Gastroesophageal sphincter (tissue), 4 donors: Measurements from ENCODE around the gene DDIT4. TPM values are rescaled to one million over a fixed set of nuclear protein-coding genes. Genes with fewer than 3 reads are reported as not detected.

Source experiments
- ATAC-seq: fragments of 150-250 bp; one replicate; pipeline ENCODE4 v1.9.1; 2016; ENCODE audit warnings: mild to moderate bottlenecking, moderate library complexity
- H3K27ac ChIP-seq, 4 donors: fragments of 200-600 bp; sonication (generic) in 3 of 4; 1 replicate in 3 of 4; 2 replicates in 1 of 4; pipeline ENCODE4 v1.5.1; 2016 to 2019
- H3K27me3 ChIP-seq: fragments of 200-600 bp; sonication (generic); one replicate; pipeline ENCODE4 v1.5.1; 2019
- H3K36me3 ChIP-seq, 2 donors: fragments of 200-600 bp; sonication (generic); one replicate each; pipeline ENCODE4 v1.5.1; 2019; ENCODE audit warnings: control low read depth in 1 of 2
- H3K4me1 ChIP-seq, 3 donors: fragments of 200-600 bp; sonication (generic); 1 replicate in 2 of 3; 2 replicates in 1 of 3; pipeline ENCODE4 v1.5.1; 2016 to 2019; ENCODE audit warnings: control low read depth in 2 of 3
- H3K4me3 ChIP-seq, 2 donors: fragments of 200-600 bp; sonication (generic); one replicate each; pipeline ENCODE4 v1.5.1; 2019; ENCODE audit warnings: mild to moderate bottlenecking in 1 of 2, moderate library complexity in 1 of 2
- H3K9me3 ChIP-seq, 3 donors: fragments of 200-600 bp; sonication (generic); one replicate each; pipeline ENCODE4 v1.5.1; 2017 to 2019; ENCODE audit warnings: control low read depth in 2 of 3
- EP300 ChIP-seq: sonication (generic); formaldehyde crosslinking; IDR thresholded peaks from one replicate; pipeline ENCODE4 v1.6.1; 2017; ENCODE audit warnings: antibody characterized with exemption, mild to moderate bottlenecking
- POLR2A ChIP-seq, 2 donors: fragments of 450-650 bp; IDR thresholded peaks; one replicate each; pipeline ENCODE4 v1.6.1; 2017; ENCODE audit warnings: antibody characterized with exemption in 2 of 2, mild to moderate bottlenecking in 2 of 2, moderate library complexity in 1 of 2
- POLR2AphosphoS5 ChIP-seq: sonication (generic); formaldehyde crosslinking; IDR thresholded peaks from one replicate; pipeline ENCODE4 v1.6.1; 2017; ENCODE audit warnings: antibody characterized with exemption
- WGBS, 2 donors: methylation state at CpG; one replicate each; pipeline ENCODE4 v1.1.5; 2018; ENCODE audit warnings: low coverage in 1 of 2; 5-methylcytosine and 5-hydroxymethylcytosine counted together
- total RNA-seq, 4 donors: library from RNA; depleted of rRNA; stranded (reverse); fragments of >200 nt; gene quantifications; one replicate each; pipeline ENCODE4 v1.1.0, GENCODE V29; 2016
- TF ChIP-seq, protein P1 (sequence below), 4 experiments: fragments of 200-600 bp in 2 of 4; fragments of 450-650 bp in 2 of 4; sonication (generic) in 1 of 4; IDR thresholded peaks; one replicate each; pipeline ENCODE4 v1.5.1; 2017 to 2019; ENCODE audit warnings: antibody characterized with exemption in 4 of 4, mild to moderate bottlenecking in 2 of 4, moderate library complexity in 2 of 4

DDIT4 gene
- total RNA-seq, 4 donors from 2014 or later: 129 to 189 (median 133) TPM

DNA sequence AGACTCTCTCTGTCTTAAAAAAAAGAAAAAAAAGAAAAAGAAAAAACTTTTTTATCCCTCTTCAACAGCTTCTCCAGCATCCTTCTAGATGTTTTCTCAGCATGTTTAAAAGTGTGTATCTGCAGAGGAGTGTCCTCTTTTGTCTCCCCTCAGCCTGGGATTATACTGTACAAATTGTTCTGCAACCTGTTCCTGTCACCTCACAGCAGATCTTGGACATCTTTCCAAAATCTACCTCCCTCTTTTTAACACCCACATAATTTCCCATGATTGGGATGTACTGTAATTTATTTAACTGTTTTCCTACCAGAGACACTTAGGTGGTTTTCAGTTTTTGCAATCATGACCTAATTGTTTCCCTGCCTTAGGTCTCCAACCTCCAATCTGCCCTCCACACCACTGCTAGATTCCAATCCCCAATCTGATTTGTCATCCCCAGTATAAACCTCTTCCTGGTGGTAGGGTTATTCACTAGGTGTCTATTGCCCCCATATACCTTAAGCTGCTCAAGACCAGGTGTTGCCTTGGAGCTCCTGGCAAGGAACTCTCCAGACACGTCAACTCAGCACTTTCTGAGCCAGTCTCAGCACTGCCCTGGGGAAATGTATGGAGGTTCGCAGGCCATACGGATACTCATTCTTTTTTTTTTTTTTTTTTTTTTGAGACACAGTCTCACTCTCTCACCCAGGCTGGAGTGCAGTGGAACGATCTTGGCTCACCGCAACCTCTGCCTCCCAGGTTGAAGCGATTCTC, 17.6 kb upstream of the DDIT4 start:
- TF ChIP-seq POLR2A (IDR thresholded peaks at IDR 0.05) (no peak), EP300 (no peak), POLR2AphosphoS5 (peak; percentile 31)
- TF ChIP-seq, protein P1, sequence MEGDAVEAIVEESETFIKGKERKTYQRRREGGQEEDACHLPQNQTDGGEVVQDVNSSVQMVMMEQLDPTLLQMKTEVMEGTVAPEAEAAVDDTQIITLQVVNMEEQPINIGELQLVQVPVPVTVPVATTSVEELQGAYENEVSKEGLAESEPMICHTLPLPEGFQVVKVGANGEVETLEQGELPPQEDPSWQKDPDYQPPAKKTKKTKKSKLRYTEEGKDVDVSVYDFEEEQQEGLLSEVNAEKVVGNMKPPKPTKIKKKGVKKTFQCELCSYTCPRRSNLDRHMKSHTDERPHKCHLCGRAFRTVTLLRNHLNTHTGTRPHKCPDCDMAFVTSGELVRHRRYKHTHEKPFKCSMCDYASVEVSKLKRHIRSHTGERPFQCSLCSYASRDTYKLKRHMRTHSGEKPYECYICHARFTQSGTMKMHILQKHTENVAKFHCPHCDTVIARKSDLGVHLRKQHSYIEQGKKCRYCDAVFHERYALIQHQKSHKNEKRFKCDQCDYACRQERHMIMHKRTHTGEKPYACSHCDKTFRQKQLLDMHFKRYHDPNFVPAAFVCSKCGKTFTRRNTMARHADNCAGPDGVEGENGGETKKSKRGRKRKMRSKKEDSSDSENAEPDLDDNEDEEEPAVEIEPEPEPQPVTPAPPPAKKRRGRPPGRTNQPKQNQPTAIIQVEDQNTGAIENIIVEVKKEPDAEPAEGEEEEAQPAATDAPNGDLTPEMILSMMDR (IDR thresholded peaks at IDR 0.05): no peak
- no peak for ATAC-seq
- peak overlapping the region; percentile 84 to 96 (median 93) for H3K27ac ChIP-seq
- H3K4me1 ChIP-seq: peaks cover 28 to 94% (median 71%) of the 10 kb centered on the region in 3 donors
- no peak overlapping the region for H3K4me3 ChIP-seq
- H3K9me3 ChIP-seq: no peaks in the 10 kb centered on the region
- H3K36me3 ChIP-seq: no peaks in the 10 kb centered on the region
- WGBS, 2 donors: 100% methylated on average over 3 of the region's 6 CpGs; no CpG with 5 or more reads in 1 of the 2 donors
- no peaks in the 10 kb centered on the region for H3K27me3 ChIP-seq

DNA sequence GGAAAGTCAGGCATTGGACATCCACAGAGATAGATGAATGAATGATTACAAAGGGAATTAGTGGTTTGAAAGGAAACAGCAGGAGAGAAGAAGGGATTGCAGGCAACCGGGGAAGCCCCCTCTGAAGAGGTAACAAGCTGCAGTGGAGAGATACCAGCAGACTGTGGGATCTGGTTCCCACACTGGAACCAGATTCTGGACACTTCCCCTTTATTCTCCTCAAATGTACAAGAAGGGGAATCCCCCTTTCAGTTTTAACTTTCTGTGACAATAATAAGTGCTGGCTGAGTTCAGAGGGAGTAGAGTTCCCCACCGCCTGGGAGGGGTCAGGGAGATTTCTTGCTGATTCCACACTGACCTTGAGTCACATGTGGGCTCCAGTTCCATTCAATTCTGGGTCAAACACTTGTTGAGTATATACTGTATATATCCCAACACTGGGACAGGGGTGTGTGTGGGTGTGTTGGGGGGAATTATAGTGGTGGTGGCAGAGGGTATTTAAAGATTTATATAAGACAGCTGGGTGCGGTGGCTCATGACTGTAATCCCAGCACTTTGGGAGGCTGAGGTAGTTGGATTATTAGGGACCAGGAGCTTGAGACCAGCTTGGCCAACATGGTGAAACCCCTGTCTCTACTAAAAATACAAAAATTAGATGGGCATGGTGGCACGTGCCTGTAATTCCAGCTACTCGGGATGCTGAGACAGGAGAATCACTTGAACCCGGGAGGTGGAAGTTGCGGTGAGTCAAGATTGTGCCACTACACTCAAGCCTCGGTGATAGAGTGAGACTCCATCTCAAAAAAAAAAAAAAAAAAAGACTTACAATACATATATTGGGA, 16.5 kb upstream of the DDIT4 start:
- 62 to 72% methylated on average over 6 to 7 of the region's 8 CpGs for WGBS, 2 donors
- H3K36me3 ChIP-seq: no peaks in the 10 kb centered on the region
- H3K27me3 ChIP-seq: no peaks in the 10 kb centered on the region
- TF ChIP-seq POLR2AphosphoS5: no peak
- no peak for TF ChIP-seq POLR2A (IDR thresholded peaks at IDR 0.05)
- TF ChIP-seq EP300: no peak
- TF ChIP-seq, protein P1 (IDR thresholded peaks at IDR 0.05): no peak
- no peak overlapping the region for H3K4me3 ChIP-seq
- H3K9me3 ChIP-seq: no peaks in the 10 kb centered on the region
- peak overlapping the region; percentile 84 to 96 (median 93) for H3K27ac ChIP-seq
- ATAC-seq: no peak
- peaks cover 31 to 92% (median 65%) of the 10 kb centered on the region in 3 donors for H3K4me1 ChIP-seq

DNA sequence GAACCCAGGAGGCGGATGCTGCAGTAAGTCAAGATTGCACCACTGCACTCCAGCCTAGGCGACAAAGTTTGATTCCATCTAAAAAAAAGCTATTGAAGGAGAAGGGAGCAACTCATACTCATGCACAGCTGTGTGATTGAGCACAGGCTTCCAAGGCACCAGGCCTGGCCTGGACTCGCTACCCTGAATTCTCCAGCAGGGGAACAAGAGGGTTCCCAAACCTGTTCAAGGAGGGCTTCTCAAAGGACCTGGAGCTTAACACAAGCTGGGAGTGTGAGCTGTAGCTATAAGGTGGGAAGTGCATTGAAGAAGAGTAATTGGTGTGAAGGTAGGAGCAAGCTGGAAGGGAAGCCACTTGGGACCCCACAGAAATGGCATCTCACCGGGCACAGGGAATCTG, 15.1 kb upstream of the DDIT4 start:
- TF ChIP-seq POLR2A (IDR thresholded peaks at IDR 0.05) (no peak), POLR2AphosphoS5 (no peak), EP300 (no peak)
- TF ChIP-seq, protein P1 (IDR thresholded peaks at IDR 0.05): no peak
- Histone ChIP-seq H3K4me1 (peaks cover 26 to 89% (median 52%) of the 10 kb centered on the region in 3 donors), H3K4me3 (no peak overlapping the region), H3K36me3 (no peaks in the 10 kb centered on the region), H3K27ac (peak overlapping the region; percentile 16 to 94 (median 92)), H3K27me3 (no peaks in the 10 kb centered on the region), H3K9me3 (no peaks in the 10 kb centered on the region)
- ATAC-seq: no peak
- WGBS, 2 donors: 100% methylated on average over 1 to 2 of the region's 4 CpGs

DNA sequence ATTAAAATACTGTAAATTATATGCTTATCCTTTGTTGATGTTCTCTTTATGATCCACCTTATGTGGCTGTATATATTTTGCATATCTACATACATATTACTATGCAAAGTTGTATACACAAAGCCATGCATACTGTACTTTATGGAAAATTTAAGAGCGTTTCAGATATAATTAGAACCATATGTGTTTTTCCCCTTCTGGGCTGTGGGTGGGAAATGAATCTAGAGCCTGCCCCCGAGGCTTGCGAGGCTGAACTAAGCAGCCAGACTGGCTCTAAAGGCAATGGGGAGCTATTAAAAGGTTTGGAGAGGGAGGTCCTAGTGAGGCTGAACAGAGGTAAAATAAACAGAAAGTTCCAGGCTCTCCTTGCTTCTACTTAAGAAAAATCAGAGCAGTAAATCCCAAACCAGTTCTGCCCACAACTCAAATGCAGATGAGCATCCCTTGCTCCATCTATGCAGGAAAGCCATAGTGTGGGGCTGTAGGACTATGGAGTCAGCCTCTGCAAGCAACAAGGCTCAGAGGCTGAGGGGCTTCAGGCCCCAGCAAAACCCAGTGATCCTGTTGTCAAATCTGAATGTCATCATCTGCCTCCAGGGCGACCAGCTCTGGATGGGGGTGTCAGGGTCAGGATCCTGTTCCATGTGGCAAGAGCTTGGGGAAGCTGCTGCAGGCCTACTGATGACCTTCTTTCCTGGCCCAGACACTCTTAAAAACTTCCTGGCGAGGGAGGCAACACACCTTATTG, 14.1 kb upstream of the DDIT4 start:
- no peaks in the 10 kb centered on the region for H3K27me3 ChIP-seq
- 5 to 42% methylated on average over 2 to 5 of the region's 5 CpGs for WGBS, 2 donors
- TF ChIP-seq, protein P1 (IDR thresholded peaks at IDR 0.05): no peak
- no peaks in the 10 kb centered on the region for H3K36me3 ChIP-seq
- H3K27ac ChIP-seq: peak overlapping the region; percentile 40 to 94 (median 92)
- no peak for ATAC-seq
- H3K4me1 ChIP-seq: peaks cover 19 to 82% (median 41%) of the 10 kb centered on the region in 3 donors
- no peaks in the 10 kb centered on the region for H3K9me3 ChIP-seq
- no peak overlapping the region for H3K4me3 ChIP-seq
